Measurements from ENCODE around the gene CBLC. TPM values are rescaled to one million over a fixed set of nuclear protein-coding genes. Genes with fewer than 3 reads are reported as not detected.
"Not testable (repeated sequence)": the region's sequence is repeated elsewhere in the genome, so short reads cannot be mapped to it uniquely, and the experiment has no call there.

The CBLC gene
- total and polyA plus RNA-seq, 2 of the 4 experiments (the other 2 are of a cell fraction) = not detected

DNA sequence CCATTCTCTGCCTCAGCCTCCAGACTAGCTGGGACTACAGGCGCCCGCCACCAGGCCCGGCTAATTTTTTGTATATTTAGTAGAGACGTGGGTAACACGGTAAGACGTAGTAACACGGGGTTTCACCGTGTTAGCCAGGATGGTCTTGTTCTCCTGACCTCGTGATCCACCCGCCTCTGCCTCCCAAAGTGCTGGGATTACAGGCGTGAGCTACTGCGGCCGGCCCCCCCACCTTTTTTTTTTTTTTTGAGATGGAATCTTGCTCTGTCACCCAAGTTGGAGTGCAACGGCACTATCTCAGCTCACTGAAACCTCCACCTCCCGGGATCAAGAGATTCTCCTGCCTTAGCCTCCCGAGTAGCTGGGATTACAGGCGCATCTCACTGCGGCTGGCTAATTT, 5.5 kb upstream of the CBLC start:
- H3K9me3 ChIP-seq (ENCODE audit: control insufficient read depth, insufficient read depth, low read length); H3K79me1 ChIP-seq (ENCODE audit: low read depth in 1 of 2, low read length in 2 of 2); H4K20me1 ChIP-seq (ENCODE audit: insufficient read depth, low read length); H4K5ac ChIP-seq (ENCODE audit: low read depth, low read length); H3K36me3 ChIP-seq (ENCODE audit: control insufficient read depth, insufficient read depth, low read length); dilution Hi-C loops (cut with HindIII; ENCODE audit: low sequenced_read_pairs, unreplicated experiment); H2AK9ac ChIP-seq (replicated peaks; ENCODE audit: low read depth, low read length, poor library complexity); H3K27me3 ChIP-seq (ENCODE audit: control insufficient read depth, insufficient read depth, low read length); DNase-seq; H3K27ac ChIP-seq (ENCODE audit: insufficient read depth, low read length); H3K4me3 ChIP-seq (ENCODE audit: insufficient read depth, low read depth, low read length); H3K4me2 ChIP-seq (ENCODE audit: low read depth, low read length); H3K56ac ChIP-seq (ENCODE audit: extremely low read depth, insufficient read depth, low read length); H3K23ac ChIP-seq (ENCODE audit: low read depth, low read length); H3K18ac ChIP-seq (ENCODE audit: low read depth, low read length); H3K9ac ChIP-seq (ENCODE audit: low read depth, low read length); BruUV-seq (replicated peaks); H2AFZ ChIP-seq (replicated peaks; ENCODE audit: low read length, poor library complexity); ATAC-seq (ENCODE audit: low read depth): not testable (repeated sequence)
- H4K91ac ChIP-seq (ENCODE audit: insufficient read depth, low read depth, low read length) = peak overlapping the region; percentile 97; the same call in 1 of the 2 replicates
- peak overlapping the region; percentile 100; the same call in 1 of the 2 replicates for H2BK20ac ChIP-seq (ENCODE audit: low read depth, low read length)
- peak overlapping the region; percentile 94; the same call in 1 of the 2 replicates for H2AK5ac ChIP-seq (ENCODE audit: low read depth, low read length)
- H2BK5ac ChIP-seq (ENCODE audit: low read depth, low read length, poor library complexity, severe bottlenecking) = peak overlapping the region; percentile 57
- peak overlapping the region; percentile 98; the same call in 1 of the 2 replicates for H3K14ac ChIP-seq (replicated peaks; ENCODE audit: low read depth, low read length)
- ChIA-PET POLR2A (ENCODE audit: unreplicated experiment) (interaction anchor here (0.6 kb wide), 1 partner anchor 30 kb away, joined by 8 read pairs; no protein-coding TSS in a partner anchor), CTCF (interaction anchor here (0.6 to 6.0 kb wide), 3 partner anchors 48 to 242 kb away, joined by 3 to 71 read pairs (median 5); no protein-coding TSS in a partner anchor)
- intact Hi-C loops (cut with micrococcal nuclease) (loop anchor here (5.0 kb wide), 1 partner anchor 185 kb away; no protein-coding TSS in a partner anchor), in situ Hi-C loops (cut with MboI; ENCODE audit: low sequenced_read_pairs) (loop anchor here (5.0 kb wide), 1 partner anchor 50 kb away; no protein-coding TSS in a partner anchor)
- peak overlapping the region; percentile 93; the same call in 1 of the 3 replicates for H2BK15ac ChIP-seq (ENCODE audit: low read depth, low read length)
- H4K8ac ChIP-seq (ENCODE audit: low read depth in 2 of 2, low read length in 2 of 2) = peak overlapping the region; percentile 45 to 90; a peak in 2 of 4 replicates
- WGBS, 2 experiments (ENCODE audit: extremely low coverage in 2 of 2, insufficient read length in 1 of 2) = 60% methylated on average over 2 of the region's 18 CpGs; no CpG with 5 or more reads in 1 of the 2 experiments
- peaks cover 15% of the 10 kb centered on the region for H3K9me1 ChIP-seq (ENCODE audit: insufficient read depth, low read length)
- peaks cover 12% of the 10 kb centered on the region for H3K4me1 ChIP-seq (ENCODE audit: control insufficient read depth, insufficient read depth, low read length)
- H3K4ac ChIP-seq (ENCODE audit: low read depth, low read length) = peak overlapping the region; percentile 99; the same call in 1 of the 2 replicates
- peak overlapping the region; percentile 100; the same call in 1 of the 2 replicates for H2BK120ac ChIP-seq (ENCODE audit: low read depth, low read length)

Measured in IMR-90 (cell line).